T-cell (primary cell): ENCODE measurements around the gene PHC2. TPM values are rescaled to one million over a fixed set of nuclear protein-coding genes. Genes with fewer than 3 reads are reported as not detected.

Source experiments
- ATAC-seq, 4 experiments: fragments of 200-7000 bp in 3 of 4; fragments of 150-1000 bp in 1 of 4; cut with Tn5 transposase; replicated peaks in 1 of 4; 1 replicate in 3 of 4; 2 replicates in 1 of 4; pipeline ENCODE4 v1.10.0; 2021; ENCODE audit warnings: moderate library complexity in 3 of 4, mild to moderate bottlenecking in 2 of 4, moderate number of reproducible peaks in 1 of 4
- CTCF ChIA-PET, 2 donors: fragments of 300-600 bp; sonication (Branson Sonifier 250); formaldehyde crosslinking; loops; one replicate each; lab custom pipeline; 2022; ENCODE audit warnings: antibody characterized with exemption in 2 of 2; lab: Charles Lee
- POLR2A ChIA-PET, 2 donors: fragments of 300-600 bp; sonication (Branson Sonifier 250); formaldehyde crosslinking; loops; one replicate each; lab custom pipeline; 2022; ENCODE audit warnings: antibody characterized with exemption in 2 of 2; lab: Charles Lee
- DNase-seq, 35 experiments: peaks; one replicate each; pipeline versions ENCODE4 v3.0.0 to v3.0.0-alpha.2; 2013 to 2023
- H3K27ac ChIP-seq: one replicate; pipeline ENCODE4 v1.5.1; 2013; ENCODE audit warnings: low read length
- H3K27me3 ChIP-seq, 2 experiments: replicated peaks in 1 of 2; 1 replicate in 1 of 2; 2 replicates in 1 of 2; pipeline versions ENCODE4 v1.6.1 to v1.7.0; 2013; ENCODE audit warnings: low read length in 1 of 2, mixed read lengths in 1 of 2; ENCODE audit not compliant: control insufficient read depth in 2 of 2, insufficient read depth in 2 of 2; ENCODE audit errors: extremely low read depth in 1 of 2
- H3K36me3 ChIP-seq, 2 donors: 1 replicate in 1 of 2; 2 replicates in 1 of 2; pipeline versions ENCODE4 v1.6.1 to v1.7.0; 2013; ENCODE audit warnings: low read length in 1 of 2; ENCODE audit not compliant: control insufficient read depth in 2 of 2, insufficient read depth in 1 of 2; ENCODE audit errors: extremely low read depth in 1 of 2
- H3K4me1 ChIP-seq, 2 experiments: 1 replicate in 1 of 2; 2 replicates in 1 of 2; pipeline versions ENCODE4 v1.6.1 to v1.7.0; 2013; ENCODE audit warnings: low read length in 2 of 2, mixed read lengths in 1 of 2; ENCODE audit not compliant: insufficient read depth in 2 of 2, control insufficient read depth in 1 of 2; ENCODE audit errors: extremely low read depth in 1 of 2
- H3K4me3 ChIP-seq, 2 donors: 1 replicate in 1 of 2; 2 replicates in 1 of 2; pipeline versions ENCODE4 v1.5.1 to v1.7.0; 2013; ENCODE audit warnings: mild to moderate bottlenecking in 2 of 2, low read length in 1 of 2, moderate library complexity in 1 of 2; ENCODE audit not compliant: control insufficient read depth in 1 of 2; ENCODE audit errors: extremely low read depth in 1 of 2
- H3K9me3 ChIP-seq: 2 replicates; pipeline ENCODE4 v1.7.0; 2013
- H3K27ac Mint-ChIP-seq, 2 donors: one replicate each; pipeline ENCODE4 v1.8.0; 2020 to 2021; ENCODE audit warnings: mild to moderate bottlenecking in 2 of 2, mixed read lengths in 2 of 2
- H3K27me3 Mint-ChIP-seq, 2 donors: one replicate each; pipeline ENCODE4 v1.8.0; 2021 to 2022; ENCODE audit warnings: mixed read lengths in 2 of 2
- H3K36me3 Mint-ChIP-seq: one replicate; pipeline ENCODE4 v1.8.0; 2021; ENCODE audit warnings: mixed read lengths
- H3K4me1 Mint-ChIP-seq, 3 donors: one replicate each; pipeline ENCODE4 v1.8.0; 2020 to 2022; ENCODE audit warnings: mixed read lengths in 3 of 3, mild to moderate bottlenecking in 1 of 3
- H3K4me3 Mint-ChIP-seq, 3 donors: one replicate each; pipeline ENCODE4 v1.8.0; 2020 to 2022; ENCODE audit warnings: mild to moderate bottlenecking in 3 of 3, mixed read lengths in 3 of 3, moderate library complexity in 3 of 3
- H3K9me3 Mint-ChIP-seq, 3 donors: one replicate each; pipeline ENCODE4 v1.8.0; 2020 to 2022; ENCODE audit warnings: mixed read lengths in 3 of 3
- WGBS: methylation state at CpG from one replicate; pipeline ENCODE4 v1.1.5; 2013; ENCODE audit warnings: missing lambda C conversion rate; ENCODE audit not compliant: insufficient coverage; 5-methylcytosine and 5-hydroxymethylcytosine counted together
- total RNA-seq, 35 experiments: library from RNA in 6 of 35; stranded (reverse) in 6 of 35; fragments of 120-200 nt in 1 of 35; gene quantifications; one replicate each; pipeline versions ENCODE4 v1.2.1 to v1.2.4 and lab custom pipeline; 2013 to 2026

Gene PHC2
- total RNA-seq, 5 donors from 2014 or later (not counting 1 experiment from before 2014, with no cell fraction given): 29.7 to 39.3 (median 37.9) TPM

DNA sequence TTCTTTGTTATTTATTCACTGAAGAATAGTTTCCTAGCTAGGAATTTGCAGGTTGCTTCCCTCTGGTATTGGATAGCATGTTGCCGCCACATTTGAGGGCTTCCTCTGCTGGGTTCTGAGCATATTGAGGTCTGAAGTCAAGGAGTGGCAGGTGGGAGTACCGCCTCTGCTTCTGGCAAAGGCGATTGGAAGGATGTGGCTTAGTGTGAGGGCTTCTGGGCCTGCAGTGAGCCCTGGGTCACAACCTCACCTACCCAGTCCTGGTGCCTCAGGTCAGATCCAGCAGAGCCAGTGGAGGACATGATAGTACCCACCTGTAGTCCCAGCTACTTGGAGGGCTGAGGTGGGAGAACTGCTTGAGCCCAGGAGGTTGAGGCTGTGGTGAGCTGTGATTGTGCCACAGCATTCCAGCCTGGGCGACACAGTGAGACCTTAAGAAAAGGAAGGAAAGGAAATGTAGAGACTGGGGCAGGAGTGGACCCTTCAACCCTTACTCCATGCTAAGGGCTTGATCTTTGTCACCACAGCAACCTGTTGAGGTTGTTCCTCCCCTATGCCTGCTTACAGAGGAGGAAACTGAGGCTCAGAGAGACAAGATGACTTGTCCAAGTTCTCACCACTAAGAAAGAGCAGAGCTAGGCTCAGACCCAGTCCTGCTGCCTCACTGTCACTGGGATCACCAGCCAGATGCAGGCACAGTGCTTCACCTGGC, 132.8 kb downstream of the PHC2 start:
- peaks cover 32% of the 10 kb centered on the region for H3K36me3 Mint-ChIP-seq
- no peak for ATAC-seq
- H3K4me1 ChIP-seq: peaks cover 9 to 26% of the 10 kb centered on the region in 2 experiments
- ChIA-PET POLR2A (no interaction called here), CTCF (interaction anchor here (0.5 to 0.6 kb wide), 2 partner anchors 42 to 128 kb away, joined by 3 read pairs; no protein-coding TSS in a partner anchor)
- H3K27me3 Mint-ChIP-seq: no peaks in the 10 kb centered on the region
- peaks cover 9 to 34% of the 10 kb centered on the region in 2 donors for H3K36me3 ChIP-seq
- H3K4me1 Mint-ChIP-seq: peaks cover 17 to 35% (median 25%) of the 10 kb centered on the region in 3 donors
- no peak overlapping the region for H3K27ac Mint-ChIP-seq
- H3K4me3 ChIP-seq: no peak overlapping the region
- 71% methylated on average over 1 of the region's 4 CpGs for WGBS
- H3K9me3 Mint-ChIP-seq: no peaks in the 10 kb centered on the region
- no peak for DNase-seq
- no peak overlapping the region for H3K4me3 Mint-ChIP-seq
- H3K9me3 ChIP-seq: no peaks in the 10 kb centered on the region
- H3K27me3 ChIP-seq: no peaks in the 10 kb centered on the region
- no peak overlapping the region for H3K27ac ChIP-seq

DNA sequence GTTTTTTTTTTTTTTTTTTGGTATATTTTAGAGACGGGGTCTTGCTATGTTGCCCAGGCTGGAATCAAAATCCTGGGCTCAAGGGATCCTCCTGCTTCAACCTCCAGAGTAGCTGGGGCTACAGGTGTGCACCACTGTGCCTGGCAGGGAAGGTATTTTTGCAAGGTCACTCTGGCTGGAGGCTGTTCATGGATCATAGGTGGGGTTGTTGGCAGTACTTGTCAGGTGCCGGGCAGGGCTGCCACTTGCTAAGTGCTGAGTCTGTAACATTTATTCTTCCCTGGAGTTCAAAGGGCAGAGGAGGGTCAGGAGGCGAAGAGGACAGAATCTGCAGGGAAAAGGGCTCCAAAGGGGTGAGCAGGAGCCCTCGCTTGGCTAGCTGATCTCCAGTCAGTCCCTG, 134.1 kb downstream of the PHC2 start:
- Mint-ChIP-seq H3K9me3 (no peaks in the 10 kb centered on the region), H3K27ac (no peak overlapping the region), H3K27me3 (no peaks in the 10 kb centered on the region), H3K4me1 (peaks cover 12 to 22% (median 12%) of the 10 kb centered on the region in 3 donors), H3K36me3 (peaks cover 33% of the 10 kb centered on the region), H3K4me3 (no peak overlapping the region)
- Histone ChIP-seq H3K36me3 (peaks cover 9 to 34% of the 10 kb centered on the region in 2 donors), H3K4me1 (peaks cover 0 to 15% of the 10 kb centered on the region in 2 experiments), H3K27me3 (no peaks in the 10 kb centered on the region), H3K27ac (no peak overlapping the region), H3K4me3 (no peak overlapping the region), H3K9me3 (no peaks in the 10 kb centered on the region)
- WGBS: 85% methylated on average over 3 of the region's 4 CpGs
- ATAC-seq: no peak
- DNase-seq: no peak
- POLR2A ChIA-PET: no interaction called here
- CTCF ChIA-PET: interaction anchor here (0.5 to 2.8 kb wide), 13 partner anchors 39 to 185 kb away, joined by 3 to 12 read pairs (median 5); no protein-coding TSS in a partner anchor

DNA sequence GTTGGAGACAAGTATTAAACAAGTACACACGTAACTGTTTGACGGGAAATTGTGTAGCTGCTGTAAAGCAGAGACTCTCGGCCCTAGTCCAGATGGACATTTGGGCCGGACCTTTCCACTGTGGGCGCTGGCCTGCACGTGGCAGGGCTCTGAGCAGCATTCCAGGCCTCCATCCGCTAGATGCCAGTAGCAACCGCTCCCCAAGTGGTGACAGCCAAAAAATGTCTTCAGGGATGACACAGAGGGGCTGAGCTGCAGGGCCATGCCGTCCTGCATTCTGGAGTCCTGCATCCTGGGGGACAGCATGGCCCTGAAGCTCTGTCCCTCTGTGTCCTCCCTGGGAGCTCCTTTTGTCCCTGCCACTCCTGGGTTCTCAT, 134.8 kb downstream of the PHC2 start:
- no peaks in the 10 kb centered on the region for H3K9me3 Mint-ChIP-seq
- H3K36me3 ChIP-seq: peaks cover 9 to 34% of the 10 kb centered on the region in 2 donors
- ChIA-PET POLR2A (no interaction called here), CTCF (interaction anchor here (0.6 to 2.8 kb wide), 17 partner anchors 10 to 185 kb away, joined by 3 to 12 read pairs (median 4); no protein-coding TSS in a partner anchor)
- no peaks in the 10 kb centered on the region for H3K27me3 Mint-ChIP-seq
- no peaks in the 10 kb centered on the region for H3K9me3 ChIP-seq
- no peak overlapping the region for H3K27ac ChIP-seq
- 97% methylated on average over 9 of the region's 9 CpGs for whole genome bisulfite sequencing
- DNase-seq: no peak
- H3K4me3 ChIP-seq: no peak overlapping the region
- peaks cover 33% of the 10 kb centered on the region for H3K36me3 Mint-ChIP-seq
- H3K4me1 ChIP-seq: peaks cover 0 to 14% of the 10 kb centered on the region in 2 experiments
- no peak for ATAC-seq
- H3K27me3 ChIP-seq: no peaks in the 10 kb centered on the region
- H3K4me1 Mint-ChIP-seq: peaks cover 8 to 17% (median 8%) of the 10 kb centered on the region in 3 donors
- no peak overlapping the region for H3K4me3 Mint-ChIP-seq
- no peak overlapping the region for H3K27ac Mint-ChIP-seq

DNA sequence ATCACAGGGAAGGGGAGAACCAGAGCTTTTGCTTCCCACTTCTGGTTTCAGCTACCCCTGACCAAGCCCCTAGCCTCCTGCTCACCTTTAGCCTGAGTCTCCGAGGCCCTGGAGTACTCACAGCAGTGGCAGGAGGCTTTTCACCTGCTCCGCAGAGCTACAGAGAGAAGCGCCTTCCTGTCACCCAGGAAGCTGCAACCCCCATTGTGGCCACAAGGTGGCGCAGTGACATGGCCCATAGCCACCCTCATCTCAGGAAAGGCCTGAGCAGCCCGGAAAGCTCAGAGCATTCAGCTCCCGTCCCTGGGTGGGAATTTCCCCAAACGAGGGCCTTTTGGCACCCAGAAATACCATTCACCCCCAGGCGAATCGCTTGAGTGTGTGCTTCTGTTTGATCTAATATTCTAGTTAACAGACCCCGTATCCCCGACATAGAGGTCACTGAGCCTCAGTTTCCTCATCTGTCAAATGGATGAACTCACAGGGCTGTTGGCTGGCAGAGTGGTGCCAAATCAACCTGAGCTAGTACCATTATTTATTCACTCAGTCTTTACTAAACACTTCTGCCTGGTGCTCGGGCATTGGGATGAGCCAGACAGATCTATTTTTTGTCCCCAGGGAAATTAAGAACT, 135.3 kb downstream of the PHC2 start:
- POLR2A ChIA-PET: no interaction called here
- H3K27me3 Mint-ChIP-seq: no peaks in the 10 kb centered on the region
- Histone ChIP-seq H3K9me3 (no peaks in the 10 kb centered on the region), H3K27ac (no peak overlapping the region), H3K4me3 (no peak overlapping the region), H3K4me1 (peaks cover 0 to 14% of the 10 kb centered on the region in 2 experiments), H3K36me3 (peaks cover 9 to 34% of the 10 kb centered on the region in 2 donors), H3K27me3 (no peaks in the 10 kb centered on the region)
- H3K27ac Mint-ChIP-seq: peak overlapping the region; percentile 28 to 31
- H3K36me3 Mint-ChIP-seq: peaks cover 33% of the 10 kb centered on the region
- CTCF ChIA-PET: interaction anchor here (0.8 to 2.8 kb wide), 18 partner anchors 10 to 326 kb away, joined by 3 to 12 read pairs (median 4); partner anchors contain the start of gene ZSCAN20 (in 1 of the 2)
- no peak overlapping the region for H3K4me3 Mint-ChIP-seq
- H3K4me1 Mint-ChIP-seq: peaks cover 8 to 17% (median 8%) of the 10 kb centered on the region in 3 donors
- no peaks in the 10 kb centered on the region for H3K9me3 Mint-ChIP-seq
- WGBS: 65% methylated on average over 6 of the region's 12 CpGs
- DNase-seq (peak; percentile 59 to 93 (median 80)), ATAC-seq (peak; percentile 82 to 95 (median 90))

DNA sequence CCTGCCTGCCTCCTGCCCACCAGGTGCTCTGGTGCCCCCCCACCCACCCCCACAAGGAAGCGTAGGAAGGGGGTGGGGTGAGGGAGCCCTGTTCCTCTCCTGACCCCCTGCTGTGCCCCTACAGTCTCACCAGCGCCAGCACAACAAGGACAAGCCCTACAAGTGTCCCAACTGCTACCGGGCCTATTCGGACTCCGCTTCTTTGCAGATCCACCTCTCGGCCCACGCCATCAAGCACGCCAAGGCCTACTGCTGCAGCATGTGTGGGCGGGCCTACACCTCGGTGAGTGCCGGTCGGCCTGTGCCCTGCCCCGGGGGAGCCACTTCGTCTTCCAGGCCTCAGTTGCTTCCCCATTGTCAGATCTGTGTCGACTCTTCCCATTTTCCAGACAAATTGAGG, 135.9 kb downstream of the PHC2 start:
- POLR2A ChIA-PET: no interaction called here
- no peaks in the 10 kb centered on the region for H3K27me3 Mint-ChIP-seq
- H3K27me3 ChIP-seq: no peaks in the 10 kb centered on the region
- H3K36me3 ChIP-seq: peaks cover 9 to 34% of the 10 kb centered on the region in 2 donors
- no peak overlapping the region for H3K4me3 Mint-ChIP-seq
- no peak overlapping the region for H3K4me3 ChIP-seq
- peaks cover 29% of the 10 kb centered on the region for H3K36me3 Mint-ChIP-seq
- CTCF ChIA-PET: interaction anchor here (0.8 to 2.8 kb wide), 15 partner anchors 11 to 326 kb away, joined by 3 to 12 read pairs (median 3); partner anchors contain the start of gene ZSCAN20 (in 1 of the 2)
- peaks cover 8 to 17% (median 8%) of the 10 kb centered on the region in 3 donors for H3K4me1 Mint-ChIP-seq
- no peaks in the 10 kb centered on the region for H3K9me3 ChIP-seq
- WGBS: 88% methylated on average over 11 of the region's 15 CpGs
- ATAC-seq (peak in 1 of 4 experiments; percentile 24), DNase-seq (no peak)
- H3K4me1 ChIP-seq: peaks cover 0 to 14% of the 10 kb centered on the region in 2 experiments
- peak overlapping the region; percentile 28 to 31 for H3K27ac Mint-ChIP-seq
- H3K9me3 Mint-ChIP-seq: no peaks in the 10 kb centered on the region
- no peak overlapping the region for H3K27ac ChIP-seq
